Bronchial smooth muscle cell (primary cell): Measurements from ENCODE around the gene SSX3. TPM values are rescaled to one million over a fixed set of nuclear protein-coding genes. Genes with fewer than 3 reads are reported as not detected.

Source experiments
- total RNA-seq: library from RNA; depleted of rRNA; stranded (reverse); fragments of >200 nt; gene quantifications from 2 replicates; pipeline ENCODE4 v1.2.1, GENCODE V29; 2014

The SSX3 gene, protein sequence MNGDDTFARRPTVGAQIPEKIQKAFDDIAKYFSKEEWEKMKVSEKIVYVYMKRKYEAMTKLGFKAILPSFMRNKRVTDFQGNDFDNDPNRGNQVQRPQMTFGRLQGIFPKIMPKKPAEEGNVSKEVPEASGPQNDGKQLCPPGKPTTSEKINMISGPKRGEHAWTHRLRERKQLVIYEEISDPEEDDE
- total RNA-seq, result not detected in 2 replicates

DNA sequence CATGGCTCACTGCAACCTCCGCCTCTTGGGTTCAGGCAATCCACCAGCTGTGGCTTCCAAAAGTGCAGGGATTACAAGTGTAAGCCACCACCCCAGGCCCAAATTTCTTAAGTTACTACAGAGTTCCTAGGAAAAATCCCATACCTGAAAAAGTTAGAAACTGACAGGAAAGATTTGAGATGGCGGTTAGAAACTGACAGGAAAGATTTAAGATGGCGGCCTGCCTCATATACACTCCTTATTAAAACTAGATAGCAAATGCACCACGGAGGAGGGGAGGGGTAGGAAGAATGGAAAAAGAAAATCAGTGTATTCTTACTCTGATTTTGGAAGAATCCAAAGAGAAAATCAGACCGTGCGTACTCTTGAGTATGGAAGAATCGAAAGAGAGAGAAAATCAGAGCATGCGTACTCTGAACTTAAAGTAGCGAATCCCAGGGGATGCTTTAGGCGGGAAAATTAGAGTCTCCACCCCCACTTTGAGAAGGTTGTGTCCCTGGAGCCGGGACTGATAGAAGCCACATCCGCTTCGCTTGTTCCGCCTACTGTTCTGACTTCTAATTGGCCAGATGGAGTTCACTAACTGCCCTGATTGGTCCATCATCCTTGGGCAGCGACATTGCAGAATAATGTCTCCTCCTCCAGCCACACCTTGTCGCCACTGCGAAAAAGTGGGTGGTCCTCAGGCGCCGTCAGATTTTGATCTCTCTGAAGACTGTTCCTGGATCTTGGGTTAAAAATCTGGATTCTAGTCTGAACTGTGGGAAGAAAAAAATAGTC is at the start of gene SSX3:
Gene SSX3, minus strand, starts transcription at position 389 of the 780 bp plus-strand sequence. CDS start 1,454 bp downstream, outside the sequence.

DNA sequence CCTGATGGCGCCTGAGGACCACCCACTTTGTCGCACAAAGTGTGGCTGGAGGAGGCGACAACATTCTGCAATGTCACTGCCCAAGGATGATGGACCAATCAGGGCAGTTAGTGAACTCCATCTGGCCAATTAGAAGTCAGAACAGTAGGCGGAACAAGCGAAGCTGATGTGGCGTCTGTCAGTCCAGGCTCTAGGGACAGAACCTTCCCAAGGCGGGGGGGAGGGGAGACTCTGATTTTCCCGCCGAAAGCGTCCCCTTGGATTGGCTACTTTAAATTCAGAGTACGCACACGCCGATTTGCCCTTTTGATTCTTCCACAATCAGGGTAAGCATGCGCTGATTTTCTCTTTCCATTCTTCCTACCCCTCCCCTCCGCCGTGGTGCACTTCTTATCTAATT is 26.7 kb upstream of the SSX3 start, which contains the start of gene SSX4:
Gene SSX4, plus strand, starts transcription at position 301 of the 400 bp plus-strand sequence. CDS start 515 bp downstream, outside the sequence.

Other genes with a start within 250 kb of the SSX3 start
- not detected in 2 replicates for gene SPACA5B, start 226.1 kb downstream of the SSX3 start, total RNA-seq
- gene SSX5, start 159.9 kb downstream of the SSX3 start, total RNA-seq, result not detected in 2 replicates
- not detected in 2 replicates for gene SSX1, start 101.3 kb downstream of the SSX3 start, total RNA-seq
- gene SSX4, start 26.8 kb upstream of the SSX3 start, total RNA-seq, result not detected in 2 replicates
- not detected in 2 replicates for gene SSX4B, start 55.3 kb upstream of the SSX3 start, total RNA-seq
- 40.0 and 44.6 TPM in 2 replicates for gene SLC38A5, start 113.6 kb upstream of the SSX3 start, total RNA-seq
- 24.0 and 27.0 TPM in 2 replicates for gene FTSJ1, start 119.5 kb upstream of the SSX3 start, total RNA-seq
- 7.3 and 10.1 TPM in 2 replicates for gene PORCN, start 152.3 kb upstream of the SSX3 start, total RNA-seq
- gene EBP, start 165.1 kb upstream of the SSX3 start, total RNA-seq, result 26.8 and 52.2 TPM in 2 replicates
- 4.4 and 5.7 TPM in 2 replicates for gene TBC1D25, start 183.0 kb upstream of the SSX3 start, total RNA-seq
- 63.7 and 238 TPM in 2 replicates for gene RBM3, start 217.8 kb upstream of the SSX3 start, total RNA-seq
- 139 and 289 TPM in 2 replicates for gene WDR13, start 240.8 kb upstream of the SSX3 start, total RNA-seq